Caco-2 (cell line): ENCODE measurements around the gene RNF19B. TPM values are rescaled to one million over a fixed set of nuclear protein-coding genes. Genes with fewer than 3 reads are reported as not detected.
A peak's percentile ranks its signal among the peaks of the same experiment; 100 is the strongest.

Source experiments
- BruUV-seq: library from RNA; stranded (reverse); fragments of 400-500 nt; replicated peaks from 2 replicates; lab custom pipeline; 2021; lab: Mats Ljungman, UMichigan
- CTCF ChIA-PET: fragments of 300-600 bp; sonication (Branson Sonifier 250); formaldehyde crosslinking; loops from one replicate; lab custom pipeline; 2022; ENCODE audit warnings: antibody characterized with exemption; lab: Charles Lee
- POLR2A ChIA-PET: fragments of 300-600 bp; sonication (Branson Sonifier 250); formaldehyde crosslinking; loops from one replicate; lab custom pipeline; 2022; ENCODE audit warnings: antibody characterized with exemption; lab: Charles Lee
- DNase-seq, 2 experiments: peaks; one replicate each; pipeline versions ENCODE4 v3.0.0 to v3.0.0-alpha.2; 2020 to 2022
- H3K27me3 ChIP-seq: replicated peaks from 2 replicates; pipeline ENCODE4 v1.6.0; 2011; ENCODE audit warnings: low read length; ENCODE audit not compliant: control insufficient read depth, insufficient read depth
- H3K36me3 ChIP-seq: 2 replicates; pipeline ENCODE4 v1.5.1; 2011; ENCODE audit warnings: low read length; ENCODE audit not compliant: control insufficient read depth, insufficient read depth
- H3K4me1 ChIP-seq: fragments of 250-450 bp; sonication (Bioruptor Pico); 2 replicates; pipeline ENCODE4 v1.5.1; 2020; ENCODE audit warnings: mild to moderate bottlenecking
- H3K4me3 ChIP-seq: 2 replicates; pipeline ENCODE4 v1.5.1; 2011; ENCODE audit warnings: low read depth, mild to moderate bottlenecking, control low read depth, low read length
- H3K9me3 ChIP-seq: fragments of 250-450 bp; sonication (Bioruptor Pico); 2 replicates; pipeline ENCODE4 v1.5.1; 2020; ENCODE audit warnings: mild to moderate bottlenecking, moderate library complexity
- H3K27ac Mint-ChIP-seq: one replicate; pipeline ENCODE4 v1.8.0; 2022; ENCODE audit warnings: mixed read lengths; ENCODE audit not compliant: unreplicated experiment
- H3K27me3 Mint-ChIP-seq: one replicate; pipeline ENCODE4 v1.8.0; 2022; ENCODE audit warnings: mixed read lengths; ENCODE audit not compliant: insufficient read depth, unreplicated experiment
- H3K36me3 Mint-ChIP-seq: one replicate; pipeline ENCODE4 v1.8.0; 2022; ENCODE audit warnings: mild to moderate bottlenecking, mixed read lengths; ENCODE audit not compliant: insufficient read depth, unreplicated experiment
- H3K4me1 Mint-ChIP-seq: one replicate; pipeline ENCODE4 v1.8.0; 2022; ENCODE audit warnings: low read depth, mixed read lengths; ENCODE audit not compliant: unreplicated experiment
- H3K4me3 Mint-ChIP-seq: one replicate; pipeline ENCODE4 v1.8.0; 2022; ENCODE audit warnings: mild to moderate bottlenecking, moderate library complexity, mixed read lengths; ENCODE audit not compliant: unreplicated experiment
- H3K9me3 Mint-ChIP-seq: one replicate; pipeline ENCODE4 v1.8.0; 2022; ENCODE audit warnings: mixed read lengths; ENCODE audit not compliant: unreplicated experiment
- CTCF ChIP-seq, 2 experiments: fragments of 200-600 bp in 1 of 2; IDR thresholded peaks; 1 replicate in 1 of 2; 2 replicates in 1 of 2; pipeline versions ENCODE4 v1.5.1 to v1.8.0; 2011 to 2022; ENCODE audit warnings: antibody characterized with exemption in 1 of 2, control low read depth in 1 of 2, inconsistent platforms in 1 of 2, low read depth in 1 of 2, low read length in 1 of 2, mild to moderate bottlenecking in 1 of 2, moderate library complexity in 1 of 2; ENCODE audit not compliant: insufficient read depth in 1 of 2, severe bottlenecking in 1 of 2, unreplicated experiment in 1 of 2
- intact Hi-C: fragments of 100-400 bp; cut with micrococcal nuclease; formaldehyde crosslinking; loops from one replicate; pipeline ENCODE4 v1.10.0; 2022; ENCODE audit not compliant: unreplicated experiment
- total RNA-seq: library from RNA; stranded (reverse); gene quantifications from 2 replicates; pipeline ENCODE4 v1.2.3, GENCODE V29; 2022

RNF19B gene
- total RNA-seq, 1 experiment from 2014 or later: 14.5 TPM

GRCh38 chr1:32965251-32965747, 690 bp upstream of the RNF19B start:
- intact Hi-C loops: no loop called here
- Mint-ChIP-seq H3K27me3 (peaks cover 8% of the 10 kb centered on the region), H3K4me1 (peaks cover 15% of the 10 kb centered on the region), H3K9me3 (peaks cover 10% of the 10 kb centered on the region), H3K27ac (no peak overlapping the region), H3K4me3 (peak overlapping the region; percentile 63), H3K36me3 (peaks cover 6% of the 10 kb centered on the region)
- no peak for TF ChIP-seq CTCF (IDR thresholded peaks at IDR 0.05; ENCODE audit: insufficient read depth in 1 of 2, low read depth in 1 of 2, low read length in 1 of 2, severe bottlenecking in 1 of 2, unreplicated experiment in 1 of 2)
- CTCF ChIA-PET: interaction anchor here (0.6 to 0.9 kb wide), 3 partner anchors 25 to 39 kb away, joined by 3 to 5 read pairs (median 4); no protein-coding TSS in a partner anchor
- Histone ChIP-seq H3K9me3 (no peaks in the 10 kb centered on the region), H3K27me3 (no peaks in the 10 kb centered on the region), H3K36me3 (no peaks in the 10 kb centered on the region), H3K4me3 (peak overlapping the region; percentile 21; the same call in 1 of the 2 replicates), H3K4me1 (0 out of 2 replicates have a peak, but pooled peaks cover 10% of the 10 kb centered on the region)
- DNase-seq: no peak
- no TSS peak for BruUV-seq
- POLR2A ChIA-PET: interaction anchor here (1.0 to 1.2 kb wide), 7 partner anchors 12 to 116 kb away, joined by 3 to 7 read pairs (median 4); partner anchors contain the start of gene AZIN2

GRCh38 chr1:32963746-32964460, 706 bp downstream of the RNF19B start:
- Mint-ChIP-seq H3K27me3 (peaks cover 3% of the 10 kb centered on the region), H3K4me1 (peaks cover 6% of the 10 kb centered on the region), H3K36me3 (peaks cover 6% of the 10 kb centered on the region), H3K4me3 (peak overlapping the region; percentile 81), H3K27ac (no peak overlapping the region), H3K9me3 (peaks cover under 1% of the 10 kb centered on the region)
- CTCF ChIA-PET: no interaction called here
- Histone ChIP-seq H3K36me3 (no peaks in the 10 kb centered on the region), H3K4me3 (peak overlapping the region; percentile 74), H3K4me1 (0 out of 2 replicates have a peak, but pooled peaks cover 10% of the 10 kb centered on the region), H3K9me3 (no peaks in the 10 kb centered on the region), H3K27me3 (no peaks in the 10 kb centered on the region)
- no TSS peak for BruUV-seq
- POLR2A ChIA-PET: interaction anchor here (0.6 to 1.2 kb wide), 9 partner anchors 9 to 117 kb away, joined by 3 to 7 read pairs (median 4); partner anchors contain the start of gene AZIN2
- TF ChIP-seq CTCF (IDR thresholded peaks at IDR 0.05; ENCODE audit: insufficient read depth in 1 of 2, low read depth in 1 of 2, low read length in 1 of 2, severe bottlenecking in 1 of 2, unreplicated experiment in 1 of 2): no peak
- DNase-seq: peak; percentile 74 to 75
- intact Hi-C loops: loop anchor here (1.0 kb wide), 1 partner anchor 43 kb away; no protein-coding TSS in a partner anchor

- TF ChIP-seq CTCF (IDR thresholded peaks at IDR 0.05; ENCODE audit: insufficient read depth in 1 of 2, low read depth in 1 of 2, low read length in 1 of 2, severe bottlenecking in 1 of 2, unreplicated experiment in 1 of 2): no peak
- no peak for DNase-seq
- H3K9me3 Mint-ChIP-seq: no peaks in the 10 kb centered on the region
- Histone ChIP-seq H3K4me1 (0 out of 2 replicates have a peak, but pooled peaks cover 10% of the 10 kb centered on the region), H3K36me3 (no peaks in the 10 kb centered on the region), H3K4me3 (peak overlapping the region; percentile 74), H3K27me3 (no peaks in the 10 kb centered on the region), H3K9me3 (no peaks in the 10 kb centered on the region)
- no peak overlapping the region for H3K27ac Mint-ChIP-seq
- peaks cover 6% of the 10 kb centered on the region for H3K4me1 Mint-ChIP-seq
- ChIA-PET CTCF (no interaction called here), POLR2A (no interaction called here)
- no peaks in the 10 kb centered on the region for H3K27me3 Mint-ChIP-seq
- H3K36me3 Mint-ChIP-seq: peaks cover 12% of the 10 kb centered on the region
- H3K4me3 Mint-ChIP-seq: peak overlapping the region; percentile 81
- no TSS peak for BruUV-seq
- intact Hi-C loops: no loop called here
Observed at GRCh38 chr1:32962248-32962896, 2.2 kb downstream of the RNF19B start.
